Measurements from ENCODE around the gene GIMAP4.
"Not testable (repeated sequence)": the region's sequence is repeated elsewhere in the genome, so short reads cannot be mapped to it uniquely, and the experiment has no call there.

DNA sequence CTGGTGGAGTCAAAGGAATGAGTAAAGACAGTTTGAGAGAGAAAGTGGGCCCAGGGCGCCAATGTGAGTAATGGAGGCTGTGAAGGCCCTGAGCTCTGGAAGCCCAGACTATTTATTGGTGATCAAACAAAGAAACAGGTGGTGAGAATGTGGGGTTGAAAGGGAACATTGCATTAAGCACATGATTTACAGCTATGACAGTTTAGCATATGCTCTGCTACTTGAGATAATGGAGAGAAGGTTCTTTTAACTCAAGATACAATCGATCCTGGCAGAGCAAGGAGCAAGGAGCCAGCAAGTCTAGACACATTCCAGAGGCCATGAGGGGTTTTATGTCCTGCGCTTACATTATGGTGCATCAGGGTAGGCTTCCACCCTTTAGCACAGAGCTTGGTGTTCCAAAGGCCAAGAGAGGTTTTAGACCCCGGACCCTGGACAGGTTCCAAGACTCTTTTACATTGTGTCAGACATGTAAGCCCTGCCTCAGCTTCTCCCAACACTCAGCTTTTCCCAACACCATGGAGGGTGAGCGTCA is 48.1 kb downstream of the GIMAP4 start:
- TF ChIP-seq, protein P1, sequence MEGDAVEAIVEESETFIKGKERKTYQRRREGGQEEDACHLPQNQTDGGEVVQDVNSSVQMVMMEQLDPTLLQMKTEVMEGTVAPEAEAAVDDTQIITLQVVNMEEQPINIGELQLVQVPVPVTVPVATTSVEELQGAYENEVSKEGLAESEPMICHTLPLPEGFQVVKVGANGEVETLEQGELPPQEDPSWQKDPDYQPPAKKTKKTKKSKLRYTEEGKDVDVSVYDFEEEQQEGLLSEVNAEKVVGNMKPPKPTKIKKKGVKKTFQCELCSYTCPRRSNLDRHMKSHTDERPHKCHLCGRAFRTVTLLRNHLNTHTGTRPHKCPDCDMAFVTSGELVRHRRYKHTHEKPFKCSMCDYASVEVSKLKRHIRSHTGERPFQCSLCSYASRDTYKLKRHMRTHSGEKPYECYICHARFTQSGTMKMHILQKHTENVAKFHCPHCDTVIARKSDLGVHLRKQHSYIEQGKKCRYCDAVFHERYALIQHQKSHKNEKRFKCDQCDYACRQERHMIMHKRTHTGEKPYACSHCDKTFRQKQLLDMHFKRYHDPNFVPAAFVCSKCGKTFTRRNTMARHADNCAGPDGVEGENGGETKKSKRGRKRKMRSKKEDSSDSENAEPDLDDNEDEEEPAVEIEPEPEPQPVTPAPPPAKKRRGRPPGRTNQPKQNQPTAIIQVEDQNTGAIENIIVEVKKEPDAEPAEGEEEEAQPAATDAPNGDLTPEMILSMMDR (IDR thresholded peaks at IDR 0.05) = not testable (repeated sequence)
- TF ChIP-seq POLR2A (IDR thresholded peaks at IDR 0.05) = not testable (repeated sequence)
